ENCODE results near the gene TAS2R38.

TAS2R38 gene

GRCh38 chr7:141975806-141976523, 2.4 kb upstream of the TAS2R38 start:
- DNase-seq = peak; percentile 84

GRCh38 chr7:141974831-141975230, 1.3 kb upstream of the TAS2R38 start:
- no peak for DNase-seq

- DNase-seq = no peak
Observed at GRCh38 chr7:141960687-141961422, 12.7 kb downstream of the TAS2R38 start.

GRCh38 chr7:141956084-141956483, 17.5 kb downstream of the TAS2R38 start:
- no peak for DNase-seq

- DNase-seq = no peak
Observed at GRCh38 chr7:141954334-141954733, 19.2 kb downstream of the TAS2R38 start.

- DNase-seq = no peak
Observed at GRCh38 chr7:141952461-141952860, 21.1 kb downstream of the TAS2R38 start.

GRCh38 chr7:141950806-141951205, 22.8 kb downstream of the TAS2R38 start:
- DNase-seq = no peak

- DNase-seq = no peak
Observed at GRCh38 chr7:141949911-141950310, 23.7 kb downstream of the TAS2R38 start.

GRCh38 chr7:141949451-141949850, 24.1 kb downstream of the TAS2R38 start:
- DNase-seq = no peak

GRCh38 chr7:141949021-141949420, 24.6 kb downstream of the TAS2R38 start:
- no peak for DNase-seq

- DNase-seq = no peak
Observed at GRCh38 chr7:141946796-141947195, 26.8 kb downstream of the TAS2R38 start, which contains the start of gene CLEC5A. Gene CLEC5A, minus strand, starts transcription at chr7:141946974. Its CDS starts 682 bp downstream, at chr7:141946292.

GRCh38 chr7:141945356-141945755, 28.2 kb downstream of the TAS2R38 start:
- DNase-seq = no peak

- DNase-seq = no peak
Observed at GRCh38 chr7:141944811-141945210, 28.8 kb downstream of the TAS2R38 start.

GRCh38 chr7:141943846-141944245, 29.7 kb downstream of the TAS2R38 start:
- DNase-seq = no peak

GRCh38 chr7:141941075-141941474, 32.5 kb downstream of the TAS2R38 start:
- no peak for DNase-seq

GRCh38 chr7:141930211-141930610, 43.4 kb downstream of the TAS2R38 start:
- no peak for DNase-seq

- DNase-seq = no peak
Observed at GRCh38 chr7:141928845-141929195, 44.8 kb downstream of the TAS2R38 start.

- DNase-seq = no peak
Observed at GRCh38 chr7:141928146-141928844, 45.3 kb downstream of the TAS2R38 start.

Data from NCI-H2081 treated with DMSO at 0.1 percent for 48 hours (cell line).